GM11168 (cell line): Measurements from ENCODE around the gene OR51M1.

Experiments
- in situ Hi-C: fragments of 300-500 bp; cut with MboI; formaldehyde crosslinking; loops from one replicate; pipeline ENCODE4 v1.12.0; 2022; ENCODE audit warnings: low sequenced_read_pairs; ENCODE audit not compliant: unreplicated experiment

Gene OR51M1

DNA sequence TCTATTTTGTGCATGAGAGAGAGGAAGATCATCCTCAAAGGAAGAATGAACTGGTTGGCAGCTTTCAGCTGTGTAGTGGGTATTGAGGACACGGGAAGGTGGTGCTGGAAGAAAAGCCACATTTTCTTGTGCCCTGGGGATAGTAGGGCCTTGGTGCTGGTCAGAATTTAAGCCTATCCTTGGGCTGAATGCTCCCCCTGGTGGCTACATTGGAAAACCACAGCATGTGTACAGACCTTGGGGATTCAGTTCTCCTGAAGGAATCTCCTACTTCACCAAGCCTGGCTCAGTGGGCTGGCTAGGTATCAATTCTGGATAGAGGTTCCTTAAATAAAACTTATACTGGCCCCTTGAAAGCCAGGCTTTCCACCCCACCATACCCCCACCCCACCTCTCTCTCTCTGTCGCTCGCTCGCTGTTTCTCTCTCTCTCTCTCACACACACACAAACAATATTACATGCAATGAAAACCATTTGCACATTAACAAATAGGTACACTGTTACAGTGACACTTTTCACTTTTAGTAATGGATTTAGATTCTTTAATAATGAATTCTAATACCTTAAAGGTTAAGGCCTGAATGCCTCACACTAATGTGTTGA is 2.8 kb upstream of the OR51M1 start:
- in situ Hi-C loops = no loop called here

DNA sequence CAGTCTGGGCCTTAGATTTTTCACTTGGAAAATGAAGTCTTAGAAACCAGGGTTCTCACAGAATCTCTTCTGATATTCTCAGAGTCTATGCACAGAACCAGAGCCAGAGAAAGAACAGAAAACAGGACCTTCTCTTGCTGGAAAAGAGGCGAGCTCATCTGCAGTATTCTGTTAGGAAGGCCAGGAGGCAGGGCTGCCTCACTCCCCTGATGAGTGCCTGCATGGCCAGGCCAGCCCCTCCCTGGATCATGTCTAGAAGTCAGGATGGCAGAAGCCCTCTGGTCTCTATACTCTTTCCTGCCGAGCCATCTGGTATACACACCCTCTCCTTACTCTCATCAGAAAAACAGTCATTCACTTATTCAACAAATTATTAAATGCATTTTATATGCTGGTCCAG is 723 bp downstream of the OR51M1 start:
- in situ Hi-C loops = no loop called here

DNA sequence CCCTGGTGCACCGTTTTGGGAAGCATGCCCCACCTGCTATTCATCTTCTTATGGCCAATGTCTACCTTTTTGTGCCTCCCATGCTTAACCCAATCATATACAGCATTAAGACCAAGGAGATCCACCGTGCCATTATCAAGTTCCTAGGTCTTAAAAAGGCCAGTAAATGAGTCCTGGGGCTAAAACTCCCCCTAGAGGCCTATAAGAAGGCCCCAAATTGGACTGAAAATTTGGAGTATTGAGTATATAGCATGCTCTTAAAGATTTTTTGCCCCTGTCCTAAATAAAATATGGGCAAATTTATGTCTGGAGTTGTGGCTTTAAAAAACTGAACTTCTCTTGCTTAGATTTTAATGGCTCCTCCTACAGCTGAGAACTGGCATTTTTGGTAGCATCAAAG is 6.6 kb downstream of the OR51M1 start:
- in situ Hi-C loops = no loop called here

DNA sequence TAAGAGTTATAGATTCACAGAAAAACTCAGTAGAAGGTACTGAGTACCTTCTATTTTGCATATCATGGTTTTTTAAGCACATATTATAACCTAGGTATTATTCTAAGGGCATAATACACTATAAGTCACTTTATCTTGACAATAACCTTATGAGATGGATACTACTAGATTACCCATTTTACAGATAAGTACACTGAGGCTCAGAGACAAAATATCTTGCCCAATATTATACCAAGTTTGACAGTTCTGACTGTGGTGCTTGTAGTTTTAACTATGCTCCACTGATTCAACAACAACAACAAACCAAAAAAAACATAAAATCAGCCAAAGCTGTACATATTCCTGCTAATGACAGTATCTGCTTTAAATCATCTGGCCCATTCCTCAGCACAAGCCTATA is 10.5 kb downstream of the OR51M1 start:
- in situ Hi-C loops = no loop called here

DNA sequence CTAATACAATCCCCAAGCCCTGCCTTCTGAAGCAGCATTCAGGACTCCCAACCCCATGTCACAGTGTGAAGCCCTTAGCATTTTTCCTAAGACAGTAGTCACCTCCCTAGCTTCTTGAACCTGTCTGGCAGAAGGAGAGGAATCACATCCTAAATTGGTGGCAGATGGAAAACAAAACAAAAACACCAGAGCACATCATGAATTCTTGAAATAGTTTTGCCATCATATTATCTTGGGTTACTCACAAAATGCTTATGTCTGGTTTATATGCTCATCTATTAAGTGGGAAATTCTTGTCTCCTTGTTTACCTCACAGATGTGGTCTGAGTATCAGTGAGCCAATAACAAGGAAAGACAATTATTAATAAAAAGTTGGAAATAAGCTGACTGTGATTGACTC is 15.3 kb downstream of the OR51M1 start:
- in situ Hi-C loops = no loop called here

DNA sequence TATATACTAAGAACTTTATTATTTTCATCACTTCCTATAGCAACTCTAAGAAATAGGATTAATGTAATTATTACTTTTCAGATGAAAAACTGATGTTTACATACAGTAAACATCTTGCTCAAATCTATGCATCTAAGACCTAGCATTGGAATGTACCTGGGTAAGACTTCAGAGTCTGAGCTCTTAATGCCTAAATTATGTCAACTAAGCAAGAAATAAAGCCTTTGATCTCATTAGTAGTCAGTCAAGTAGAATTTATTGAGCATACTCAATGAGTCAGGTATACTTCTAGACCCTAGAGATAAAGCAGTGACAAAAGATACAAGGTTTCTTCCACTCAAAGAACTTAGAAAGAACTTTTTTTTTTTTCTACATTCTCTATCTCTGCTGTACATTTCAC is 21.6 kb downstream of the OR51M1 start:
- in situ Hi-C loops = no loop called here

DNA sequence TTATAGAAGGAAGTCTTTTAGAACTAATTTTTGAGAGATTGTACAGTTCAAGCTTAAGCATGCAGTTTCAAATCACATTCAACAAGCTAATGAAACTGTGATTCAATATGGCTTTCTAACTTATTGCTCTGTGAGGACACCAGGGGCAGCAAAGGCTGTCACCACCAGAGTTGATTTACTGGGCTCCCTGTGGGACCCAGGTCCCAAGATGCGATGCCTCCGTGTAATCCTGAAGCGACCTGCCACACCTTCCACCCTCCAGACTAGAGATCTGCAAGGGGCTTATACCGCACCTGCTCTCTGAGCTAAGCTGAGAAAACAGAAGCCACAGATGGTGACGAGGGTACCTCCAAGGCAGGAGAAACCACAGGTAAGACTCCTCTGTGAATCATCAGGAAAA is 37.4 kb downstream of the OR51M1 start:
- in situ Hi-C loops = no loop called here

DNA sequence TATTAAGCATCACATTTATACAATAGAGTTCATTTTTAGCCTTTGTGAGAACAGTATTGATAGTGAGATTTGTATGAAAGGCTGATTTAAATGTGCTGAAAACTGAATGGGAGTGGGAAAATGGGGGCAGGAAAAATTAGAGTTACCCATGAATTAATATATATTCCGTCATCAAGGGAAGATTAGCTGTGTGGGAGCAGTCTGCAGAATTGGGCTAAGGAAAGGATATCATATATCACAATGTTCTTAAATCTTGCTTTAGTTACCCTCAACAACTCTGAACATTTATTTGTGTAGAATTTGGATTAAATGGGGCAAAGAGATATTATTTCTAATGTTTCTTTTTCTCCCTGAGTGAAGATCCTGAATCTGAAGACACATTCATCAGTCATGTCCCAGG is 38.2 kb downstream of the OR51M1 start, which contains the start of gene OR51Q1:
TSS of gene OR51Q1 (plus strand) at position 301 of the 400 bp plus-strand sequence. CDS start at position 391, 90 bp downstream.
- in situ Hi-C loops = no loop called here

DNA sequence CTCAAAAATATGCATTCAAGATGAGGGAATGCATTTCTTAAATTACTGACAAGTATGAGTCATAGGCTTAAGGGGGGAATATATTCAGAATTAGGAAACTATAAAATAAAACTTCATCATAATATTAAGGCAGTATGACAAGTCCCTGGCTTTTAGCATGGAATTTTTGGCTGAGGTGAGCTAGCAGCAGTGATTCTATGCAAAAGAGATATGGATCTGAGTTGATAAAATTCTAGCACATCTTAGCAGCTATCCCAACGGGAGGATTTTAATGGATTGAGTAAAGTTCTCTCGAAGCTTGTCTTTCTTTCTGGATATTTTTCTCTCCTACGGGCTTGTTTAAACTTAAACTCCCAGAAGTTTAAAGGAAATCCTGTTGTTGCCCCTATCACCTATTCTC is 39.5 kb downstream of the OR51M1 start:
- in situ Hi-C loops = no loop called here

DNA sequence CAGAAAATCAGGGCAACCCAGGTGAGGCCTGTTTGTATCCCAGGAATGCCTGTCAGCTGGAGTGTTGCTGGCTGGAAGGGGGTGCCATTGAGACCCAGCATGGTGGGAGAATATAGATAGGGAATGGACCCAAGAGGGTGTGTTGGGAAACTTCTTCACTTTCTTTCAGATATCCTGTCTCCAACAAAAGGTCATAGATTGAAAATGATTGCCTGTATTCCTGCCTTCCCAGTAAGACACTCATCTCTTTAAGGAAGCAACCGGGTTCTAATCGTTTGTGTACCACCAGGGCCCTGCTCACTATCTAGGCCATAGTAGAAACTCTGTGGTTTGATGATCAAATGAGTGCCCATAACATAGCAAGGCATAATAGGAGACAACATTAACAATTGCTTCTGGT is 57.8 kb downstream of the OR51M1 start, which contains the start of gene OR51I1:
TSS of gene OR51I1 (minus strand) at position 101 of the 400 bp plus-strand sequence. CDS start at position 101, 0 bp downstream.
- in situ Hi-C loops = no loop called here
